ENCODE results near the gene RHBDF1. TPM values are rescaled to one million over a fixed set of nuclear protein-coding genes. Genes with fewer than 3 reads are reported as not detected.

RHBDF1 gene
- total and polyA plus RNA-seq, 2 of the 13 experiments (the other 11 are each of a cell fraction or from before 2014, with no cell fraction given) = 5.4 to 26.9 TPM

DNA sequence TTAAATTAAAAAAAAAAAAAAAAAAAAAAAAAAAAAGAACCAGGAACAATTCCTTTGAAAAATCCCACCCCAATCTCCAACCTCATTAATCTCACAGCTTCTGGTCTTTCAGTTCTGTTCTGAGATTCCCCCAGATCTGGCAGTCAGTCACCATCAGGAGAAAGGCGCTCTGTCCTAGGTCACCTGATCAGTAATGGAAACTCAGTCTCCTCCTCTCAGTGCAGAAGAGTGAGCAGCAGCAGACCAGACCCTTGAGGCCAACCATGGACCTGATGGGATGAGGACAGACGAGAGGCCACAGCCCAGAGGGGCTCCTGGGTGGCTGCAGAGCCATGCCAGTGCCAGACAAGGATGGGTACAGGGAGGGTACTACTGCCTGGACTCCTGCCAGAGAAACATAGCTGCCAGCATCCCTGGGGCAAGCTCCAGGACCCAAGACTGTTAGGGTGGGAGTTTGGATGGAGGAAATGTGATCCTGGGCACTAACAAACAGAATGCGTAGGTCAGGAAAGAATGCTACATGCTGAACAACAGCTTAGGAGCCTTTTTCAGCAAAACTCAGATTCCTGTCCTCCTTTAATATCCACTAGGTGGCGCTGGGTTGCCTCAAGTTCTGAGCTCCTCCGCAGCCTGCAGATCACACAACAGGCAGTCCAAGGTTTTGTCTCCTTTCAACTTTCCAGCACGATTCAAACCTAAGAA is 34.3 kb upstream of the RHBDF1 start (continued):
- TF ChIP-seq, protein P1, sequence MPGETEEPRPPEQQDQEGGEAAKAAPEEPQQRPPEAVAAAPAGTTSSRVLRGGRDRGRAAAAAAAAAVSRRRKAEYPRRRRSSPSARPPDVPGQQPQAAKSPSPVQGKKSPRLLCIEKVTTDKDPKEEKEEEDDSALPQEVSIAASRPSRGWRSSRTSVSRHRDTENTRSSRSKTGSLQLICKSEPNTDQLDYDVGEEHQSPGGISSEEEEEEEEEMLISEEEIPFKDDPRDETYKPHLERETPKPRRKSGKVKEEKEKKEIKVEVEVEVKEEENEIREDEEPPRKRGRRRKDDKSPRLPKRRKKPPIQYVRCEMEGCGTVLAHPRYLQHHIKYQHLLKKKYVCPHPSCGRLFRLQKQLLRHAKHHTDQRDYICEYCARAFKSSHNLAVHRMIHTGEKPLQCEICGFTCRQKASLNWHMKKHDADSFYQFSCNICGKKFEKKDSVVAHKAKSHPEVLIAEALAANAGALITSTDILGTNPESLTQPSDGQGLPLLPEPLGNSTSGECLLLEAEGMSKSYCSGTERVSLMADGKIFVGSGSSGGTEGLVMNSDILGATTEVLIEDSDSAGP (CRISPR knock-in tag; IDR thresholded peaks at IDR 0.05; ENCODE audit: borderline replicate concordance) = 0 out of 2 replicates have a peak, but pooled peaks have one; percentile 17
- TF ChIP-seq, protein P2, sequence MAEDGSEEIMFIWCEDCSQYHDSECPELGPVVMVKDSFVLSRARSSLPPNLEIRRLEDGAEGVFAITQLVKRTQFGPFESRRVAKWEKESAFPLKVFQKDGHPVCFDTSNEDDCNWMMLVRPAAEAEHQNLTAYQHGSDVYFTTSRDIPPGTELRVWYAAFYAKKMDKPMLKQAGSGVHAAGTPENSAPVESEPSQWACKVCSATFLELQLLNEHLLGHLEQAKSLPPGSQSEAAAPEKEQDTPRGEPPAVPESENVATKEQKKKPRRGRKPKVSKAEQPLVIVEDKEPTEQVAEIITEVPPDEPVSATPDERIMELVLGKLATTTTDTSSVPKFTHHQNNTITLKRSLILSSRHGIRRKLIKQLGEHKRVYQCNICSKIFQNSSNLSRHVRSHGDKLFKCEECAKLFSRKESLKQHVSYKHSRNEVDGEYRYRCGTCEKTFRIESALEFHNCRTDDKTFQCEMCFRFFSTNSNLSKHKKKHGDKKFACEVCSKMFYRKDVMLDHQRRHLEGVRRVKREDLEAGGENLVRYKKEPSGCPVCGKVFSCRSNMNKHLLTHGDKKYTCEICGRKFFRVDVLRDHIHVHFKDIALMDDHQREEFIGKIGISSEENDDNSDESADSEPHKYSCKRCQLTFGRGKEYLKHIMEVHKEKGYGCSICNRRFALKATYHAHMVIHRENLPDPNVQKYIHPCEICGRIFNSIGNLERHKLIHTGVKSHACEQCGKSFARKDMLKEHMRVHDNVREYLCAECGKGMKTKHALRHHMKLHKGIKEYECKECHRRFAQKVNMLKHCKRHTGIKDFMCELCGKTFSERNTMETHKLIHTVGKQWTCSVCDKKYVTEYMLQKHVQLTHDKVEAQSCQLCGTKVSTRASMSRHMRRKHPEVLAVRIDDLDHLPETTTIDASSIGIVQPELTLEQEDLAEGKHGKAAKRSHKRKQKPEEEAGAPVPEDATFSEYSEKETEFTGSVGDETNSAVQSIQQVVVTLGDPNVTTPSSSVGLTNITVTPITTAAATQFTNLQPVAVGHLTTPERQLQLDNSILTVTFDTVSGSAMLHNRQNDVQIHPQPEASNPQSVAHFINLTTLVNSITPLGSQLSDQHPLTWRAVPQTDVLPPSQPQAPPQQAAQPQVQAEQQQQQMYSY (CRISPR knock-in tag; IDR thresholded peaks at IDR 0.05) = no peak
- TF ChIP-seq SOX13 (IDR thresholded peaks at IDR 0.05) (no peak), SOX13 (CRISPR knock-in tag; conservative IDR thresholded peaks at IDR 0.05 in 1 of 2, IDR thresholded peaks at IDR 0.05 in 1 of 2) (0 out of 4 replicates have a peak, but pooled peaks of 1 of the 2 experiments have one; percentile 5), RARG (CRISPR knock-in tag; IDR thresholded peaks at IDR 0.05; ENCODE audit: low read depth) (no peak), SRY (CRISPR knock-in tag; IDR thresholded peaks at IDR 0.05) (no peak), ZBTB7A (CRISPR knock-in tag; IDR thresholded peaks at IDR 0.05) (no peak), RXRB (CRISPR knock-in tag; IDR thresholded peaks at IDR 0.05; ENCODE audit: borderline replicate concordance) (peak; percentile 33; the same call in 1 of the 2 replicates), ZNF788 (CRISPR knock-in tag; IDR thresholded peaks at IDR 0.05; ENCODE audit: borderline replicate concordance) (peak; percentile 37; the same call in 1 of the 2 replicates), ERF (CRISPR knock-in tag; IDR thresholded peaks at IDR 0.05) (0 out of 2 replicates have a peak, but pooled peaks have one; percentile 34), MIER2 (CRISPR knock-in tag; IDR thresholded peaks at IDR 0.05) (0 out of 2 replicates have a peak, but pooled peaks have one; percentile 30), TEAD3 (CRISPR knock-in tag; optimal IDR thresholded peaks at IDR 0.05; ENCODE audit: borderline replicate concordance) (peak; percentile 45), ZNF136 (CRISPR knock-in tag; IDR thresholded peaks at IDR 0.05; ENCODE audit: low read depth) (no peak), AGO1 (IDR thresholded peaks at IDR 0.05; ENCODE audit: low read depth, low read length, poor library complexity, severe bottlenecking) (no peak), KLF6 (CRISPR knock-in tag; IDR thresholded peaks at IDR 0.05) (no peak), HHEX (CRISPR knock-in tag; IDR thresholded peaks at IDR 0.05) (no peak), ZSCAN31 (CRISPR knock-in tag; IDR thresholded peaks at IDR 0.05; ENCODE audit: low read depth) (0 out of 2 replicates have a peak, but pooled peaks have one; percentile 30), FOXC1 (CRISPR knock-in tag; IDR thresholded peaks at IDR 0.05; ENCODE audit: borderline replicate concordance) (0 out of 2 replicates have a peak, but pooled peaks have one; percentile 36), SRSF4 (IDR thresholded peaks at IDR 0.05; ENCODE audit: low read depth, low read length, poor library complexity, severe bottlenecking) (no peak)
- TF ChIP-seq, protein P3, sequence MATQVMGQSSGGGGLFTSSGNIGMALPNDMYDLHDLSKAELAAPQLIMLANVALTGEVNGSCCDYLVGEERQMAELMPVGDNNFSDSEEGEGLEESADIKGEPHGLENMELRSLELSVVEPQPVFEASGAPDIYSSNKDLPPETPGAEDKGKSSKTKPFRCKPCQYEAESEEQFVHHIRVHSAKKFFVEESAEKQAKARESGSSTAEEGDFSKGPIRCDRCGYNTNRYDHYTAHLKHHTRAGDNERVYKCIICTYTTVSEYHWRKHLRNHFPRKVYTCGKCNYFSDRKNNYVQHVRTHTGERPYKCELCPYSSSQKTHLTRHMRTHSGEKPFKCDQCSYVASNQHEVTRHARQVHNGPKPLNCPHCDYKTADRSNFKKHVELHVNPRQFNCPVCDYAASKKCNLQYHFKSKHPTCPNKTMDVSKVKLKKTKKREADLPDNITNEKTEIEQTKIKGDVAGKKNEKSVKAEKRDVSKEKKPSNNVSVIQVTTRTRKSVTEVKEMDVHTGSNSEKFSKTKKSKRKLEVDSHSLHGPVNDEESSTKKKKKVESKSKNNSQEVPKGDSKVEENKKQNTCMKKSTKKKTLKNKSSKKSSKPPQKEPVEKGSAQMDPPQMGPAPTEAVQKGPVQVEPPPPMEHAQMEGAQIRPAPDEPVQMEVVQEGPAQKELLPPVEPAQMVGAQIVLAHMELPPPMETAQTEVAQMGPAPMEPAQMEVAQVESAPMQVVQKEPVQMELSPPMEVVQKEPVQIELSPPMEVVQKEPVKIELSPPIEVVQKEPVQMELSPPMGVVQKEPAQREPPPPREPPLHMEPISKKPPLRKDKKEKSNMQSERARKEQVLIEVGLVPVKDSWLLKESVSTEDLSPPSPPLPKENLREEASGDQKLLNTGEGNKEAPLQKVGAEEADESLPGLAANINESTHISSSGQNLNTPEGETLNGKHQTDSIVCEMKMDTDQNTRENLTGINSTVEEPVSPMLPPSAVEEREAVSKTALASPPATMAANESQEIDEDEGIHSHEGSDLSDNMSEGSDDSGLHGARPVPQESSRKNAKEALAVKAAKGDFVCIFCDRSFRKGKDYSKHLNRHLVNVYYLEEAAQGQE (IDR thresholded peaks at IDR 0.05; ENCODE audit: borderline replicate concordance in 1 of 2, low read depth in 1 of 2, low read length in 2 of 2) = no peak

Measured in HepG2 (cell line).